ENCODE measurements around the gene RAI2. TPM values are rescaled to one million over a fixed set of nuclear protein-coding genes. Genes with fewer than 3 reads are reported as not detected.

The RAI2 gene
- total RNA-seq, 1 experiment from 2014 or later: 0.77 TPM

GRCh38 chrX:17809984-17810383 lies 51.1 kb downstream of the RAI2 start:
- no peak overlapping the region for H3K27ac Mint-ChIP-seq
- ChIA-PET POLR2A (no interaction called here), CTCF (interaction anchor here (1.9 kb wide), 1 partner anchor 9 kb away, joined by 5 read pairs; no protein-coding TSS in a partner anchor)
- H3K9me3 Mint-ChIP-seq: no peaks in the 10 kb centered on the region
- no peak for ATAC-seq
- TF ChIP-seq PREB (CRISPR knock-in tag; IDR thresholded peaks at IDR 0.05; ENCODE audit: borderline replicate concordance): no peak
- TF ChIP-seq ETV6 (CRISPR knock-in tag; IDR thresholded peaks at IDR 0.05): no peak
- TF ChIP-seq FOXJ3 (CRISPR knock-in tag; IDR thresholded peaks at IDR 0.05; ENCODE audit: borderline replicate concordance): no peak
- no peak for TF ChIP-seq SP1 (CRISPR knock-in tag; conservative IDR thresholded peaks at IDR 0.05)
- no peak for TF ChIP-seq CTCF (IDR thresholded peaks at IDR 0.05)
- TF ChIP-seq PRDM15 (CRISPR knock-in tag; IDR thresholded peaks at IDR 0.05): no peak
- TF ChIP-seq JUN (CRISPR knock-in tag; IDR thresholded peaks at IDR 0.05): no peak
- no peak for TF ChIP-seq ZNF671 (CRISPR knock-in tag; IDR thresholded peaks at IDR 0.05)
- no peak for TF ChIP-seq ZBTB21 (CRISPR knock-in tag; IDR thresholded peaks at IDR 0.05; ENCODE audit: borderline replicate concordance)
- no peak for TF ChIP-seq ZNF423 (CRISPR knock-in tag; IDR thresholded peaks at IDR 0.05)
- no peak for TF ChIP-seq ZNF317 (CRISPR knock-in tag; IDR thresholded peaks at IDR 0.05; ENCODE audit: borderline replicate concordance, low read depth)
- no peak for TF ChIP-seq ATF1 (CRISPR knock-in tag; IDR thresholded peaks at IDR 0.05)
- TF ChIP-seq CBFB (CRISPR knock-in tag; IDR thresholded peaks at IDR 0.05; ENCODE audit: low read depth): no peak
- no peak for TF ChIP-seq ZNF281 (CRISPR knock-in tag; IDR thresholded peaks at IDR 0.05)
- H3K4me1 Mint-ChIP-seq: no peaks in the 10 kb centered on the region
- DNase-seq (ENCODE audit: low spot score): no peak
- no peaks in the 10 kb centered on the region for H3K27me3 Mint-ChIP-seq (ENCODE audit: low read depth)
- H3K36me3 Mint-ChIP-seq: no peaks in the 10 kb centered on the region
- no peak overlapping the region for H3K4me3 Mint-ChIP-seq

- CTCF ChIA-PET: no interaction called here
- Mint-ChIP-seq H3K27ac (no peak overlapping the region), H3K27me3 (ENCODE audit: low read depth) (no peaks in the 10 kb centered on the region; the same call in 1 of the 2 replicates), H3K36me3 (no peaks in the 10 kb centered on the region), H3K4me3 (no peak overlapping the region), H3K4me1 (no peaks in the 10 kb centered on the region), H3K9me3 (no peaks in the 10 kb centered on the region)
- ATAC-seq: no peak
- TF ChIP-seq NFYB (CRISPR knock-in tag; conservative IDR thresholded peaks at IDR 0.05; ENCODE audit: low read depth) (no peak), USF2 (CRISPR knock-in tag; IDR thresholded peaks at IDR 0.05) (no peak), E2F4 (CRISPR knock-in tag; IDR thresholded peaks at IDR 0.05; ENCODE audit: borderline replicate concordance, low read depth) (no peak), PRRX2 (CRISPR knock-in tag; IDR thresholded peaks at IDR 0.05) (no peak), ATF2 (CRISPR knock-in tag; IDR thresholded peaks at IDR 0.05; ENCODE audit: borderline replicate concordance, low read depth) (no peak), CREB1 (CRISPR knock-in tag; IDR thresholded peaks at IDR 0.05) (no peak), RELA (CRISPR knock-in tag; IDR thresholded peaks at IDR 0.05; ENCODE audit: borderline replicate concordance) (no peak), ZNF263 (CRISPR knock-in tag; IDR thresholded peaks at IDR 0.05; ENCODE audit: low read depth) (no peak), NR2C2 (CRISPR knock-in tag; IDR thresholded peaks at IDR 0.05) (no peak)
- DNase-seq (ENCODE audit: low spot score): no peak
- POLR2A ChIA-PET: no interaction called here
Measured at GRCh38 chrX:17809273-17809672, 51.8 kb downstream of the RAI2 start.
